Panc1 (cell line): Measurements from ENCODE around the gene SMCHD1.

Experiments used
- TCF7L2 ChIP-seq: IDR thresholded peaks from 2 replicates; pipeline ENCODE4 v1.6.1; 2011; ENCODE audit warnings: mild to moderate bottlenecking, low read depth, low read length, inconsistent platforms
- TF ChIP-seq, protein P1 (sequence below): fragments of 450-650 bp; IDR thresholded peaks from 2 replicates; pipeline ENCODE4 v1.5.1; 2017; ENCODE audit warnings: mild to moderate bottlenecking

- TF ChIP-seq, protein P1, sequence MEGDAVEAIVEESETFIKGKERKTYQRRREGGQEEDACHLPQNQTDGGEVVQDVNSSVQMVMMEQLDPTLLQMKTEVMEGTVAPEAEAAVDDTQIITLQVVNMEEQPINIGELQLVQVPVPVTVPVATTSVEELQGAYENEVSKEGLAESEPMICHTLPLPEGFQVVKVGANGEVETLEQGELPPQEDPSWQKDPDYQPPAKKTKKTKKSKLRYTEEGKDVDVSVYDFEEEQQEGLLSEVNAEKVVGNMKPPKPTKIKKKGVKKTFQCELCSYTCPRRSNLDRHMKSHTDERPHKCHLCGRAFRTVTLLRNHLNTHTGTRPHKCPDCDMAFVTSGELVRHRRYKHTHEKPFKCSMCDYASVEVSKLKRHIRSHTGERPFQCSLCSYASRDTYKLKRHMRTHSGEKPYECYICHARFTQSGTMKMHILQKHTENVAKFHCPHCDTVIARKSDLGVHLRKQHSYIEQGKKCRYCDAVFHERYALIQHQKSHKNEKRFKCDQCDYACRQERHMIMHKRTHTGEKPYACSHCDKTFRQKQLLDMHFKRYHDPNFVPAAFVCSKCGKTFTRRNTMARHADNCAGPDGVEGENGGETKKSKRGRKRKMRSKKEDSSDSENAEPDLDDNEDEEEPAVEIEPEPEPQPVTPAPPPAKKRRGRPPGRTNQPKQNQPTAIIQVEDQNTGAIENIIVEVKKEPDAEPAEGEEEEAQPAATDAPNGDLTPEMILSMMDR: no peak
- no peak for TF ChIP-seq TCF7L2
Measured at GRCh38 chr18:2851771-2852170, 196.2 kb downstream of the SMCHD1 start.
